ELR (cell line): Measurements from ENCODE around the gene FZR1.
"Not testable (repeated sequence)": the region's sequence is repeated elsewhere in the genome, so short reads cannot be mapped to it uniquely, and the experiment has no call there.

Source experiments
- DNase-seq: peaks from one replicate; pipeline ENCODE4 v3.0.0-alpha.2; 2015; ENCODE audit warnings: low read depth

The FZR1 gene

GRCh38 chr19:3547301-3547731 lies 41.2 kb downstream of the FZR1 start:
- DNase-seq: peak; percentile 56

- no peak for DNase-seq
These were observed 41.7 kb downstream of the FZR1 start for GRCh38 chr19:3547767-3548282.

GRCh38 chr19:3548606-3549005 lies 42.5 kb downstream of the FZR1 start:
- no peak for DNase-seq

GRCh38 chr19:3549816-3550215 lies 43.7 kb downstream of the FZR1 start:
- DNase-seq: no peak

GRCh38 chr19:3550947-3551791 lies 45.1 kb downstream of the FZR1 start:
- DNase-seq: no peak

- no peak for DNase-seq
These were observed 45.6 kb downstream of the FZR1 start for GRCh38 chr19:3551792-3552095.

GRCh38 chr19:3554254-3555083 lies 48.4 kb downstream of the FZR1 start:
- no peak for DNase-seq

GRCh38 chr19:3555653-3556422 lies 49.7 kb downstream of the FZR1 start:
- no peak for DNase-seq

GRCh38 chr19:3556423-3556977 lies 50.4 kb downstream of the FZR1 start:
- DNase-seq: no peak

GRCh38 chr19:3556978-3557460 lies 50.9 kb downstream of the FZR1 start:
- DNase-seq: peak; percentile 82

GRCh38 chr19:3557461-3558248 lies 51.5 kb downstream of the FZR1 start, which contains the start of gene MFSD12:
MFSD12 (minus strand) TSS chr19:3557586; CDS start chr19:3557403, 183 bp downstream.
- DNase-seq: peak; percentile 98

- DNase-seq: no peak
These were observed 57.8 kb downstream of the FZR1 start for GRCh38 chr19:3563709-3564524.

- peak; percentile 99 for DNase-seq
These were observed 59.0 kb downstream of the FZR1 start for GRCh38 chr19:3565139-3565538.

GRCh38 chr19:3570042-3570441 lies 63.9 kb downstream of the FZR1 start:
- not testable (repeated sequence) for DNase-seq

GRCh38 chr19:3570606-3571011 lies 64.5 kb downstream of the FZR1 start:
- DNase-seq: no peak

- peak; percentile 100 for DNase-seq
These were observed 66.2 kb downstream of the FZR1 start for GRCh38 chr19:3572132-3572854.

GRCh38 chr19:3572855-3573161 lies 66.7 kb downstream of the FZR1 start, which contains the start of gene HMG20B:
HMG20B (plus strand) TSS chr19:3572944; CDS start chr19:3573310, 366 bp downstream.
- DNase-seq: no peak

GRCh38 chr19:3573162-3573857 lies 67.2 kb downstream of the FZR1 start:
- peak; percentile 42 for DNase-seq
